ENCODE measurements around the gene JMJD4. TPM values are rescaled to one million over a fixed set of nuclear protein-coding genes. Genes with fewer than 3 reads are reported as not detected.

JMJD4 gene
- total RNA-seq, 1 donor from 2014 or later: 18.2 TPM

- no peak for DNase-seq (ENCODE audit: extremely low spot score, unreplicated experiment)
- Mint-ChIP-seq H3K27ac (ENCODE audit: unreplicated experiment) (no peak overlapping the region), H3K4me3 (ENCODE audit: unreplicated experiment) (no peak overlapping the region), H3K9me3 (ENCODE audit: unreplicated experiment) (no peaks in the 10 kb centered on the region), H3K36me3 (ENCODE audit: unreplicated experiment) (peaks cover 3% of the 10 kb centered on the region), H3K27me3 (ENCODE audit: unreplicated experiment) (no peaks in the 10 kb centered on the region), H3K4me1 (ENCODE audit: unreplicated experiment) (peaks cover 3% of the 10 kb centered on the region)
- no peak for TF ChIP-seq CTCF (IDR thresholded peaks at IDR 0.05)
Measured at GRCh38 chr1:227749916-227750710, 15.0 kb upstream of the JMJD4 start.

- H3K27me3 Mint-ChIP-seq (ENCODE audit: unreplicated experiment): no peaks in the 10 kb centered on the region
- no peaks in the 10 kb centered on the region for H3K9me3 Mint-ChIP-seq (ENCODE audit: unreplicated experiment)
- H3K27ac Mint-ChIP-seq (ENCODE audit: unreplicated experiment): no peak overlapping the region
- no peak for TF ChIP-seq CTCF (IDR thresholded peaks at IDR 0.05)
- DNase-seq (ENCODE audit: extremely low spot score, unreplicated experiment): no peak
- peaks cover 3% of the 10 kb centered on the region for H3K36me3 Mint-ChIP-seq (ENCODE audit: unreplicated experiment)
- no peak overlapping the region for H3K4me3 Mint-ChIP-seq (ENCODE audit: unreplicated experiment)
- no peaks in the 10 kb centered on the region for H3K4me1 Mint-ChIP-seq (ENCODE audit: unreplicated experiment)
Measured at GRCh38 chr1:227749225-227749624, 14.1 kb upstream of the JMJD4 start.

- Mint-ChIP-seq H3K9me3 (ENCODE audit: unreplicated experiment) (no peaks in the 10 kb centered on the region), H3K4me3 (ENCODE audit: unreplicated experiment) (no peak overlapping the region), H3K27me3 (ENCODE audit: unreplicated experiment) (no peaks in the 10 kb centered on the region), H3K4me1 (ENCODE audit: unreplicated experiment) (no peaks in the 10 kb centered on the region), H3K27ac (ENCODE audit: unreplicated experiment) (no peak overlapping the region), H3K36me3 (ENCODE audit: unreplicated experiment) (peaks cover 3% of the 10 kb centered on the region)
- no peak for TF ChIP-seq CTCF (IDR thresholded peaks at IDR 0.05)
- no peak for DNase-seq (ENCODE audit: extremely low spot score, unreplicated experiment)
Measured at GRCh38 chr1:227748496-227749182, 13.5 kb upstream of the JMJD4 start.

- TF ChIP-seq CTCF (IDR thresholded peaks at IDR 0.05): no peak
- Mint-ChIP-seq H3K4me1 (ENCODE audit: unreplicated experiment) (no peaks in the 10 kb centered on the region), H3K36me3 (ENCODE audit: unreplicated experiment) (peaks cover 3% of the 10 kb centered on the region), H3K27me3 (ENCODE audit: unreplicated experiment) (no peaks in the 10 kb centered on the region), H3K9me3 (ENCODE audit: unreplicated experiment) (no peaks in the 10 kb centered on the region), H3K27ac (ENCODE audit: unreplicated experiment) (no peak overlapping the region), H3K4me3 (ENCODE audit: unreplicated experiment) (no peak overlapping the region)
- no peak for DNase-seq (ENCODE audit: extremely low spot score, unreplicated experiment)
Measured at GRCh38 chr1:227747948-227748495, 12.9 kb upstream of the JMJD4 start.

GRCh38 chr1:227747382-227747781 is 12.3 kb upstream of the JMJD4 start:
- Mint-ChIP-seq H3K27ac (ENCODE audit: unreplicated experiment) (no peak overlapping the region), H3K36me3 (ENCODE audit: unreplicated experiment) (peaks cover 3% of the 10 kb centered on the region), H3K27me3 (ENCODE audit: unreplicated experiment) (no peaks in the 10 kb centered on the region), H3K4me3 (ENCODE audit: unreplicated experiment) (no peak overlapping the region), H3K9me3 (ENCODE audit: unreplicated experiment) (no peaks in the 10 kb centered on the region), H3K4me1 (ENCODE audit: unreplicated experiment) (no peaks in the 10 kb centered on the region)
- TF ChIP-seq CTCF (IDR thresholded peaks at IDR 0.05): no peak
- no peak for DNase-seq (ENCODE audit: extremely low spot score, unreplicated experiment)

Data from osteocyte (in vitro differentiated cells).